A673 (cell line): ENCODE data around the gene ACO1. TPM values are rescaled to one million over a fixed set of nuclear protein-coding genes. Genes with fewer than 3 reads are reported as not detected.
A peak's percentile ranks its signal among the peaks of the same experiment; 100 is the strongest.

Experiments used
- BruUV-seq: library from RNA; stranded (reverse); fragments of 400-500 nt; replicated peaks from 2 replicates; lab custom pipeline; 2021; lab: Mats Ljungman, UMichigan
- CTCF ChIA-PET: fragments of 300-600 bp; sonication (Branson Sonifier 250); formaldehyde crosslinking; loops from one replicate; lab custom pipeline; 2022; ENCODE audit warnings: antibody characterized with exemption; lab: Charles Lee
- POLR2A ChIA-PET: fragments of 300-600 bp; sonication (Branson Sonifier 250); formaldehyde crosslinking; loops from one replicate; lab custom pipeline; 2022; ENCODE audit warnings: antibody characterized with exemption; ENCODE audit not compliant: low non-redundant PET; lab: Charles Lee
- DNase-seq: peaks from one replicate; pipeline ENCODE4 v3.0.0-alpha.2; 2015; ENCODE audit warnings: low spot score
- H3K27ac ChIP-seq: fragments of 200-600 bp; sonication (generic); 2 replicates; pipeline ENCODE4 v1.5.1; 2016; ENCODE audit warnings: mixed run types, low read depth, mild to moderate bottlenecking, mixed read lengths, antibody characterized with exemption, low read length; ENCODE audit not compliant: poor library complexity, severe bottlenecking
- H3K27me3 ChIP-seq: fragments of 200-600 bp; sonication (generic); replicated peaks from 2 replicates; pipeline ENCODE4 v1.6.1; 2017; ENCODE audit warnings: mixed run types, low read depth, mild to moderate bottlenecking, mixed read lengths, antibody characterized with exemption, low read length; ENCODE audit not compliant: insufficient read depth, poor library complexity
- H3K36me3 ChIP-seq: fragments of 200-600 bp; sonication (generic); 2 replicates; pipeline ENCODE4 v1.6.1; 2016; ENCODE audit warnings: mixed run types, mild to moderate bottlenecking, mixed read lengths, antibody characterized with exemption, low read length; ENCODE audit not compliant: insufficient read depth, poor library complexity, severe bottlenecking
- H3K4me1 ChIP-seq: fragments of 200-600 bp; sonication (generic); 2 replicates; pipeline ENCODE4 v1.6.1; 2017; ENCODE audit warnings: mixed run types, mild to moderate bottlenecking, mixed read lengths, antibody characterized with exemption, low read length; ENCODE audit not compliant: insufficient read depth, poor library complexity, severe bottlenecking
- H3K4me3 ChIP-seq: fragments of 200-600 bp; sonication (generic); 2 replicates; pipeline ENCODE4 v1.5.1; 2016; ENCODE audit warnings: low read depth, mixed run types, mild to moderate bottlenecking, mixed read lengths, low read length; ENCODE audit not compliant: poor library complexity, severe bottlenecking
- H3K9me3 ChIP-seq: fragments of 200-600 bp; sonication (generic); 2 replicates; pipeline ENCODE4 v1.6.1; 2016; ENCODE audit warnings: mixed run types, low read depth, mild to moderate bottlenecking, mixed read lengths, antibody characterized with exemption, low read length; ENCODE audit not compliant: poor library complexity, severe bottlenecking
- EZH2 ChIP-seq: fragments of 200-600 bp; sonication (generic); IDR thresholded peaks from 2 replicates; pipeline ENCODE4 v1.6.1; 2017; ENCODE audit warnings: borderline replicate concordance, low read depth, mild to moderate bottlenecking, mixed read lengths, antibody characterized with exemption, low read length; ENCODE audit not compliant: poor library complexity, severe bottlenecking
- intact Hi-C: fragments of 100-400 bp; cut with micrococcal nuclease; formaldehyde crosslinking; loops from one replicate; pipeline ENCODE4 v1.10.0; 2022; ENCODE audit not compliant: unreplicated experiment
- total RNA-seq: library from RNA; stranded (reverse); gene quantifications from 2 replicates; pipeline ENCODE4 v1.2.3, GENCODE V29; 2021
- TF ChIP-seq, protein P1 (sequence below): fragments of 300-800, 200-600 bp; sonication (generic); conservative IDR thresholded peaks from 2 replicates; pipeline ENCODE4 v1.5.1; 2017; ENCODE audit warnings: low read depth, mild to moderate bottlenecking, antibody characterized with exemption, low read length, moderate library complexity, mixed read lengths

Gene ACO1
- total RNA-seq, 1 experiment from 2014 or later, result 40.0 TPM

DNA sequence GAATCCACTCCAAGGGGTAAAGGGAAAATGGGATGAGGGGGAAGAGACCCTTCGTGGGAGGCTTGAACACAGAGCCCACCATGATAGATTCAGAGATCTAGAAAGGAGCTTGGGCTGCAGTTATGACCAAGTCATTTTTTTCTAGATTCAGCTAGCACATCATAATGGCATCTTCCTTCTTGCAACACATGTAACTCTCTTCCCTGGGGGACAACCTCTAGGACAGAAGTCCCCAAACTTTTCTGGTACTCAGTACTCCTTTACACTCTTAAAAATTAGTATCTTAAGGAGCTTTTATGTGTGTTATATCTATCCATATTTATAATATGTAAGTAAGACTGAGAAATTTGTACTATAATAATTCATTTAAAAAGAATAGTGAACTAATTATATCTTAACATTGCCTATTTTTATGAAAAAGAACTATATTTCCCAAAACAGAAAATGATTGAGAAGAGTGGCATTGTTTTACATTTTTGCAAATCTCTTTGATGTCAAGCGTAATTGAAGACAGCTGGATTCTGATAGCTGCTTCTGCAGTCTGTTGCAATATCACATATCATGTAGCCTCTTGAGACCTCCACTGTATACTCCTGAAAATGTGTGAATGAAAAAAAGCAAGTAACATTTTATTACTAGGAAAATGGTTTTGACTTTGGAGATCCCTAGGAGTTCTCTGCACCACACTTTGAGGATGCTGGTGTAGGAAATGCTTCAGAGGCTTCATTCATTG lies 875 bp downstream of the ACO1 start:
- BruUV-seq, result TSS peak; percentile 25
- intact Hi-C loops, result no loop called here

DNA sequence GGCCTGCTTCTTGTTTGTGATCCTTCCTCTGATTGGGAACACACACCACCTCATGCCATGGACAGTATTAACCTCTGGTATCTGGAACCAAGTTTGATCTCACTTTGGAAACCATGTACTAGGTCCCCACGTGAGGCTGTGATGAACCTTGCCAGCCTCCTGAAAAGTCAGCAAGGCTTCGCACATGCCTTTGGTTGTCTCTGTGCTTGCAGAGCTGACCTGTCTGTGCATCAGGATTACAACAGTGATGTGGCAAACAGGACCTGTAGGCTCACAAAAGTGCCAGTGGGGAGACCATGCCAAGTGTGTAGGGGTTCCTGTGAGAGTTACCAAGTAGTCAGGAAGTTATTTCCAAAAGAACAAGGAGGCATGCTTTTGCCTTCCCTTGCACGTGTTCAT lies 1.4 kb downstream of the ACO1 start:
- intact Hi-C loops, result no loop called here
- Histone ChIP-seq H3K36me3 (no peaks in the 10 kb centered on the region), H3K27me3 (peaks cover 13% of the 10 kb centered on the region), H3K27ac (no peak overlapping the region), H3K4me3 (peak overlapping the region; percentile 74), H3K4me1 (peaks cover 8% of the 10 kb centered on the region), H3K9me3 (no peaks in the 10 kb centered on the region)
- CTCF ChIA-PET, result no interaction called here
- DNase-seq, result no peak
- POLR2A ChIA-PET, result no interaction called here
- BruUV-seq, result no TSS peak
- no peak for TF ChIP-seq EZH2
- TF ChIP-seq, protein P1, sequence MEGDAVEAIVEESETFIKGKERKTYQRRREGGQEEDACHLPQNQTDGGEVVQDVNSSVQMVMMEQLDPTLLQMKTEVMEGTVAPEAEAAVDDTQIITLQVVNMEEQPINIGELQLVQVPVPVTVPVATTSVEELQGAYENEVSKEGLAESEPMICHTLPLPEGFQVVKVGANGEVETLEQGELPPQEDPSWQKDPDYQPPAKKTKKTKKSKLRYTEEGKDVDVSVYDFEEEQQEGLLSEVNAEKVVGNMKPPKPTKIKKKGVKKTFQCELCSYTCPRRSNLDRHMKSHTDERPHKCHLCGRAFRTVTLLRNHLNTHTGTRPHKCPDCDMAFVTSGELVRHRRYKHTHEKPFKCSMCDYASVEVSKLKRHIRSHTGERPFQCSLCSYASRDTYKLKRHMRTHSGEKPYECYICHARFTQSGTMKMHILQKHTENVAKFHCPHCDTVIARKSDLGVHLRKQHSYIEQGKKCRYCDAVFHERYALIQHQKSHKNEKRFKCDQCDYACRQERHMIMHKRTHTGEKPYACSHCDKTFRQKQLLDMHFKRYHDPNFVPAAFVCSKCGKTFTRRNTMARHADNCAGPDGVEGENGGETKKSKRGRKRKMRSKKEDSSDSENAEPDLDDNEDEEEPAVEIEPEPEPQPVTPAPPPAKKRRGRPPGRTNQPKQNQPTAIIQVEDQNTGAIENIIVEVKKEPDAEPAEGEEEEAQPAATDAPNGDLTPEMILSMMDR, result no peak

More for the DNA sequence above, 875 bp downstream of the ACO1 start:
- Histone ChIP-seq H3K27me3 (peaks cover 13% of the 10 kb centered on the region), H3K27ac (peak overlapping the region; percentile 52), H3K4me1 (peaks cover 8% of the 10 kb centered on the region), H3K4me3 (peak overlapping the region; percentile 74), H3K9me3 (no peaks in the 10 kb centered on the region), H3K36me3 (no peaks in the 10 kb centered on the region)
- ChIA-PET CTCF (interaction anchor here (1.3 kb wide), 1 partner anchor 583 kb away, joined by 4 read pairs; no protein-coding TSS in a partner anchor), POLR2A (no interaction called here)
- TF ChIP-seq EZH2, result no peak
- TF ChIP-seq, protein P1, result no peak
- no peak for DNase-seq

DNA sequence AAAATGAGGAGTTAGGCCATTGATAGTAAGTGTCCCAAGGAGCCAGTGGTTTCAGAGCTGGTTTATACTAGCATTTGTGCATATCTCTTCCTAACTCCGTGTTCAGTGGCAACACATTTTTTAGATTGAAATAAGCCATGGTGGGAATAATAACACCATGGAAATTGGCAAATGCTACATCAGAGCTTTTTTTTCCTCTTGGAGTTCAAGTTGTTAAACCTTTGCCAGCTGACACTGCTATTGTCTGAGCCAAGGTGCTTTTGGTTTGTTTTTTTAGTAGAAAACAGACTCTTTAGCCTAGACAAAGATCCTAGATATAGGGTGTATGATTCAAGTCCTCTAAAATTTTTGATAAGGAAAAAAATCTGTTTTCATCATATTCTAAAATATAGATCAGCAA lies 2.8 kb downstream of the ACO1 start:
- Histone ChIP-seq H3K4me3 (no peak overlapping the region), H3K27me3 (peaks cover 5% of the 10 kb centered on the region), H3K27ac (no peak overlapping the region), H3K9me3 (no peaks in the 10 kb centered on the region), H3K36me3 (no peaks in the 10 kb centered on the region), H3K4me1 (peaks cover 8% of the 10 kb centered on the region)
- CTCF ChIA-PET, result no interaction called here
- BruUV-seq, result no TSS peak
- TF ChIP-seq EZH2, result no peak
- TF ChIP-seq, protein P1, result no peak
- intact Hi-C loops, result no loop called here
- no peak for DNase-seq
- POLR2A ChIA-PET, result no interaction called here
